Spleen (tissue), 11 donors: ENCODE measurements around the gene GJA9. TPM values are rescaled to one million over a fixed set of nuclear protein-coding genes. Genes with fewer than 3 reads are reported as not detected.
A peak's percentile ranks its signal among the peaks of the same experiment; 100 is the strongest.

ENCODE experiments used
- DNase-seq: peaks from one replicate; pipeline ENCODE4 v3.0.0-alpha.2; 2020
- H3K27ac ChIP-seq, 8 donors: fragments of 200-600 bp; sonication (generic) in 7 of 8; 1 replicate in 4 of 8; 2 replicates in 4 of 8; pipeline versions ENCODE4 v1.5.0 to v1.8.0; 2016 to 2021; ENCODE audit warnings: inconsistent platforms in 4 of 8, mild to moderate bottlenecking in 4 of 8, moderate library complexity in 1 of 8
- H3K27me3 ChIP-seq, 7 donors: fragments of 200-600 bp; sonication (generic) in 6 of 7; replicated peaks in 1 of 7; 1 replicate in 4 of 7; 2 replicates in 3 of 7; pipeline versions ENCODE4 v1.5.0 to v1.8.0; 2016 to 2021; ENCODE audit warnings: inconsistent platforms in 3 of 7, mild to moderate bottlenecking in 1 of 7
- H3K36me3 ChIP-seq, 6 donors: fragments of 200-600 bp; sonication (generic) in 5 of 6; 1 replicate in 4 of 6; 2 replicates in 2 of 6; pipeline versions ENCODE4 v1.5.0 to v1.8.0; 2016 to 2021; ENCODE audit warnings: inconsistent platforms in 2 of 6
- H3K4me1 ChIP-seq, 6 donors: fragments of 200-600 bp; sonication (generic) in 5 of 6; 1 replicate in 3 of 6; 2 replicates in 3 of 6; pipeline versions ENCODE4 v1.5.0 to v1.8.0; 2016 to 2021; ENCODE audit warnings: inconsistent platforms in 3 of 6
- H3K4me3 ChIP-seq, 8 donors: fragments of 200-600 bp; sonication (generic) in 7 of 8; 1 replicate in 4 of 8; 2 replicates in 4 of 8; pipeline versions ENCODE4 v1.5.0 to v1.8.0; 2016 to 2021; ENCODE audit warnings: inconsistent platforms in 4 of 8, mild to moderate bottlenecking in 4 of 8, moderate library complexity in 2 of 8
- H3K9me3 ChIP-seq, 8 donors: fragments of 200-600 bp; sonication (generic) in 7 of 8; 1 replicate in 4 of 8; 2 replicates in 4 of 8; pipeline versions ENCODE4 v1.5.0 to v1.8.0; 2016 to 2021; ENCODE audit warnings: inconsistent platforms in 4 of 8
- CTCF ChIP-seq, 11 experiments: fragments of 200-600 bp in 7 of 11; fragments of 450-650 bp in 4 of 11; sonication (generic) in 4 of 11; IDR thresholded peaks in 8 of 11; conservative IDR thresholded peaks in 3 of 11; 1 replicate in 7 of 11; 2 replicates in 4 of 11; pipeline versions ENCODE4 v1.4.0 to v1.8.0; 2016 to 2021; ENCODE audit warnings: antibody characterized with exemption in 11 of 11, inconsistent platforms in 4 of 11, mild to moderate bottlenecking in 1 of 11
- POLR2A ChIP-seq, 3 donors: fragments of 450-650 bp; IDR thresholded peaks; one replicate each; pipeline ENCODE4 v1.5.1; 2017; ENCODE audit warnings: antibody characterized with exemption in 3 of 3, mild to moderate bottlenecking in 1 of 3
- POLR2AphosphoS5 ChIP-seq, 3 donors: sonication (generic); formaldehyde crosslinking; IDR thresholded peaks; one replicate each; pipeline ENCODE4 v1.5.1; 2017; ENCODE audit warnings: antibody characterized with exemption in 3 of 3
- WGBS, 5 donors: extraction: QIAGEN DNeasy Blood & Tissue Kit in 3 of 5; methylation state at CpG; one replicate each; pipeline versions ENCODE4 v1.1.5 to v1.1.7; 2013 to 2018; 5-methylcytosine and 5-hydroxymethylcytosine counted together
- intact Hi-C: fragments of 100-400 bp; cut with DNase I; formaldehyde crosslinking; loops from one replicate; pipeline ENCODE4 v1.15.0; 2023; ENCODE audit warnings: low total_unique reads
- polyA plus RNA-seq, 3 donors: library from polyadenylated mRNA; stranded (reverse); fragments of 200-250 nt; gene quantifications; one replicate each; pipeline ENCODE4 v1.2.1, GENCODE V29; 2013
- total RNA-seq, 7 donors: library from RNA; depleted of rRNA in 3 of 7; stranded (reverse); fragments of >200 nt in 3 of 7; fragmentation: NEBNext Ultra II Directional in 4 of 7; extraction: Animal tissue kit (Norgen Biotek cat#: 25700) in 4 of 7; gene quantifications; one replicate each; pipeline versions ENCODE4 v1.1.0 to v1.2.1, GENCODE V29; 2016 to 2021
- donor health status: healthy with polysubstance abuse.
- donor health status: DM: no; HTN: no; CAD: no; lungs with moderate emphysema.
- donor health status: DM: no; HTN: no; CAD: no.
- donor health status: Bipolar disorder and iron deficiency.
- donor health status: healthy.
- donor health status: DM: no; HTN: no; CAD: no.
- donor health status: DM: yes; HTN: yes; CAD: no.

Gene GJA9
- total and polyA plus RNA-seq, 10 donors, result 0.06 TPM; not detected in 9

DNA sequence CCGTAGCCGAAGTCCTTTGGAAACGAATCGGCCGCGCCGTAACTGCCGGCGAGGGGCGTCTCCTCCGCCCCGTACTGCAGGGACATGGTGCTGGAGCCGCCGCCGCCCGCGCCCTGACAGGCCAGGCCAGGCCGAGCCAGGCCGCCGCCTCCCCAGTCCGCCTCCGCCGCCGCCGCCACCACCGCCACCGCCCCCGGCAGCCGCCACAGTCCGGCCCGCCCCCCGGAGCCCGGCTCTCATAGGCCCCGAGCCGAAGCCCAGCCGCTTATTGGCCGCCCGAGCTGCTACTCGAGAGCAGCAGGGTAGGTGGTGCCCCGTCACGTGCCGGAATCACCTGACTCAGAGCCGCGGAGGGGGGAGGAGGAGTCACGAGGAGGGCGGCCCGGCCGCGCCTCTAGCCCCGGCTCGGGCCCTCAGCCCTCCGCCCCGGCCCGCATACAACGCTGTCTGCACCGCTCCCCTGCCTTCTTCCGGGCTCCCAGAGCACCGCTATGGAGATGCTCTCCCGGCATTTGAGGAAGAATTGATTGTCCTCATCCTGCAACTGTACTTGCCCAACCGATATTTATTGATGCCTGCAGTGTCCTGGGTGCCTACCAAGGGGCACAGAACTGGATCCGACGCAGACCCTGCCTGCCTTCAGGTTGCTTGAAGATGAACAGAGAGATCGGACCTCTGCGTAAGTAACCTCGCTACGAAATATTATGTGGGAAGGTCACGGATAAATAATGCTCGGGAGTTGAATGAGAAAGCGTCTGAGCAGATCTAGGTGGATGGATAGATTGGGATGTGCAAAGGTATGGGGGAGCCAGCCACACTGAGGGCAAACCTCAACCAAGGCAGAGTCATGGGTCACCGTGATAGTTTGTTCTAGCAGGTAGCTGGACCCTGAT, 21.6 kb downstream of the GJA9 start, which contains the start of gene RRAGC:
Gene RRAGC (minus strand): TSS at position 212 of the 893 bp plus-strand sequence. CDS start 126 bp downstream, at position 86.
- no peaks in the 10 kb centered on the region for H3K9me3 ChIP-seq
- intact Hi-C loops, result no loop called here
- H3K36me3 ChIP-seq, result peaks cover 0 to 43% (median 16%) of the 10 kb centered on the region in 6 donors
- DNase-seq, result peak; percentile 100
- no peaks in the 10 kb centered on the region for H3K27me3 ChIP-seq
- H3K4me3 ChIP-seq, result peak within 1 kb of the TSS; percentile 90 to 99 (median 97)
- H3K27ac ChIP-seq, result peak within 1 kb of the TSS; percentile 70 to 95 (median 89)
- WGBS, 5 donors, result 0 to 1% (median 1%) methylated on average over 22 to 70 of the region's 70 CpGs
- H3K4me1 ChIP-seq, result peaks cover 14 to 86% (median 51%) of the 10 kb centered on the region in 6 donors
- TF ChIP-seq CTCF (IDR thresholded peaks at IDR 0.05 in 8 of 11, conservative IDR thresholded peaks at IDR 0.05 in 3 of 11), result peak in 2 of 11 experiments; percentile 9 to 19
- peak in 1 of 3 donors; percentile 14 for TF ChIP-seq POLR2A (IDR thresholded peaks at IDR 0.05)
- peak; percentile 79 to 90 (median 88) for TF ChIP-seq POLR2AphosphoS5 (IDR thresholded peaks at IDR 0.05)

- Histone ChIP-seq H3K27ac (peak overlapping the region; percentile 70 to 95 (median 89)), H3K4me1 (peaks cover 14 to 90% (median 50%) of the 10 kb centered on the region in 6 donors), H3K27me3 (no peaks in the 10 kb centered on the region), H3K4me3 (peak overlapping the region; percentile 90 to 99 (median 97)), H3K9me3 (no peaks in the 10 kb centered on the region), H3K36me3 (peaks cover 3 to 44% (median 23%) of the 10 kb centered on the region in 6 donors)
- 0 to 3% (median 1%) methylated on average over 16 to 51 of the region's 51 CpGs for WGBS, 5 donors
- peak in 2 of 3 donors; percentile 40 to 41 for TF ChIP-seq POLR2AphosphoS5 (IDR thresholded peaks at IDR 0.05)
- no peak for TF ChIP-seq CTCF (IDR thresholded peaks at IDR 0.05 in 8 of 11, conservative IDR thresholded peaks at IDR 0.05 in 3 of 11)
- TF ChIP-seq POLR2A (IDR thresholded peaks at IDR 0.05), result no peak
- peak; percentile 93 for DNase-seq
- intact Hi-C loops, result no loop called here
Measured at GRCh38 chr1:38858833-38859560, 22.4 kb downstream of the GJA9 start.

DNA sequence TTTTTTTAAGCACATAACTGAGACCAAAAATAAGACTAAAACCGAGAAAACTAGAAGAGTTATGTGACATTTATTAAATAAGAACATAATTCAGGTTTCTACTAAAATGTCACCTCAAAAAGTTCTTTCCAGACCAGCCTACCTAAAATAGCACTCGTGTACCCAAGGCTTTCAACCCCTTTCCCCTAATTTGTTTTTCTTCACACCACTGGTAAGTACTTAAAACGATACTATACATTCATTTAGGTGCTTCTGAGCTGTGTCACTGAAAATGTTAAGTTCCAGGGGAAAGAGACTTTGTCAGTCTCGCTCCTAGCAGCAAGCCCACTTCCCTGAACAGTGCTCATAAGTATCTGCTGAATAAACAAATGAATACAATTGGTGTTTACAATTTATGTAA, 28.6 kb downstream of the GJA9 start:
- DNase-seq, result no peak
- no peak for TF ChIP-seq CTCF (IDR thresholded peaks at IDR 0.05 in 8 of 11, conservative IDR thresholded peaks at IDR 0.05 in 3 of 11)
- TF ChIP-seq POLR2A (IDR thresholded peaks at IDR 0.05), result no peak
- no peak for TF ChIP-seq POLR2AphosphoS5 (IDR thresholded peaks at IDR 0.05)
- H3K4me1 ChIP-seq, result peaks cover 9 to 80% (median 29%) of the 10 kb centered on the region in 6 donors
- H3K9me3 ChIP-seq, result no peaks in the 10 kb centered on the region
- intact Hi-C loops, result no loop called here
- no peak overlapping the region for H3K27ac ChIP-seq
- no peaks in the 10 kb centered on the region for H3K27me3 ChIP-seq
- 65 to 81% (median 76%) methylated on average over 4 of the region's 4 CpGs for WGBS, 5 donors
- peaks cover 8 to 94% (median 55%) of the 10 kb centered on the region in 6 donors for H3K36me3 ChIP-seq
- H3K4me3 ChIP-seq, result no peak overlapping the region
